H1 (cell line): ENCODE data around the gene CACNG1. TPM values are rescaled to one million over a fixed set of nuclear protein-coding genes. Genes with fewer than 3 reads are reported as not detected.

Experiments used
- CTCF ChIA-PET: fragments of 300-600 bp; sonication (Branson Sonifier 250); formaldehyde crosslinking; loops from one replicate; lab custom pipeline; 2021; ENCODE audit not compliant: partially characterized antibody; lab: Charles Lee
- POLR2A ChIA-PET: fragments of 300-600 bp; sonication (Branson Sonifier 250); formaldehyde crosslinking; loops from one replicate; lab custom pipeline; 2021; ENCODE audit warnings: inconsistent platforms; ENCODE audit not compliant: partially characterized antibody; lab: Charles Lee
- DNase-seq, 2 experiments: peaks; one replicate each; pipeline versions ENCODE4 v3.0.0 to v3.0.0-alpha.2; 2010 to 2022; ENCODE audit warnings: low spot score in 2 of 2, low read depth in 1 of 2, mixed read lengths in 1 of 2
- FAIRE-seq: peaks from 2 replicates; lab custom pipeline; 2011; peaks lifted over from hg19 to GRCh38; lab: Jason Lieb, UNC
- H2AFZ ChIP-seq: 2 replicates; pipeline ENCODE4 v1.8.1; 2012; ENCODE audit warnings: low read length, inconsistent platforms
- H2AK5ac ChIP-seq: 2 replicates; pipeline ENCODE4 v1.6.1; 2013; ENCODE audit warnings: low read depth, low read length
- H2BK120ac ChIP-seq: replicated peaks from 2 replicates; pipeline ENCODE3; 2013; ENCODE audit warnings: low read depth, low read length, inconsistent platforms
- H2BK12ac ChIP-seq: 2 replicates; pipeline ENCODE4 v1.6.1; 2013; ENCODE audit warnings: low read depth, low read length
- H2BK15ac ChIP-seq: 2 replicates; pipeline ENCODE4 v1.6.1; 2013; ENCODE audit warnings: low read length
- H2BK20ac ChIP-seq: 2 replicates; pipeline ENCODE4 v1.6.1; 2013; ENCODE audit warnings: low read length
- H2BK5ac ChIP-seq: 2 replicates; pipeline ENCODE4 v1.6.1; 2013; ENCODE audit warnings: low read depth, low read length
- H3K14ac ChIP-seq: 2 replicates; pipeline ENCODE4 v1.6.1; 2013; ENCODE audit warnings: inconsistent platforms; ENCODE audit not compliant: insufficient read length
- H3K18ac ChIP-seq: 2 replicates; pipeline ENCODE4 v1.6.1; 2013; ENCODE audit warnings: low read length; ENCODE audit errors: extremely low read depth
- H3K23ac ChIP-seq: 2 replicates; pipeline ENCODE4 v1.6.1; 2013; ENCODE audit warnings: inconsistent platforms; ENCODE audit not compliant: insufficient read length
- H3K23me2 ChIP-seq: 2 replicates; pipeline ENCODE4 v1.6.1; 2013; ENCODE audit warnings: low read depth, low read length
- H3K27ac ChIP-seq: 2 replicates; pipeline ENCODE4 v1.6.1; 2011; ENCODE audit warnings: low read depth, low read length, inconsistent platforms
- H3K27me3 ChIP-seq, 4 experiments: replicated peaks in 1 of 4; 1 replicate in 1 of 4; 2 replicates in 3 of 4; pipeline versions ENCODE4 v1.6.1 to v1.8.1; 2011 to 2013; ENCODE audit warnings: low read length in 3 of 4, mild to moderate bottlenecking in 3 of 4, inconsistent platforms in 2 of 4, mixed read lengths in 2 of 4, moderate library complexity in 1 of 4; ENCODE audit not compliant: control insufficient read depth in 3 of 4, insufficient read depth in 3 of 4; ENCODE audit errors: extremely low read depth in 1 of 4
- H3K36me3 ChIP-seq, 4 experiments: 2 replicates each; pipeline versions ENCODE4 v1.6.1 to v1.8.1; 2011 to 2013; ENCODE audit warnings: mild to moderate bottlenecking in 4 of 4, low read length in 3 of 4, moderate library complexity in 2 of 4, control low read depth in 1 of 4, inconsistent platforms in 1 of 4; ENCODE audit not compliant: insufficient read depth in 4 of 4, control insufficient read depth in 2 of 4
- H3K4ac ChIP-seq: replicated peaks from 2 replicates; pipeline ENCODE3; 2013; ENCODE audit warnings: low read length, low read depth, mixed read lengths, inconsistent platforms; ENCODE audit not compliant: insufficient read length
- H3K4me1 ChIP-seq, 4 experiments: replicated peaks in 1 of 4; 1 replicate in 1 of 4; 2 replicates in 3 of 4; pipeline versions ENCODE4 v1.6.1 to v1.8.1; 2011 to 2013; ENCODE audit warnings: low read length in 3 of 4, inconsistent platforms in 2 of 4, mixed read lengths in 1 of 4; ENCODE audit not compliant: insufficient read depth in 4 of 4, control insufficient read depth in 3 of 4
- H3K4me2 ChIP-seq, 2 experiments: 2 replicates each; pipeline versions ENCODE4 v1.6.1 to v1.8.1; 2011 to 2013; ENCODE audit warnings: low read depth in 2 of 2, low read length in 2 of 2, control low read depth in 1 of 2, inconsistent platforms in 1 of 2, mild to moderate bottlenecking in 1 of 2; ENCODE audit not compliant: insufficient read depth in 1 of 2
- H3K4me3 ChIP-seq, 4 experiments: fragments of 200-600, 300-600 bp in 1 of 4; sonication (generic), shearing (Covaris generic), sonication (Bioruptor Twin) in 1 of 4; 2 replicates each; pipeline versions ENCODE4 v1.5.1 to v1.8.1; 2011 to 2016; ENCODE audit warnings: low read length in 4 of 4, low read depth in 3 of 4, control low read depth in 2 of 4, inconsistent platforms in 2 of 4, mild to moderate bottlenecking in 2 of 4, mixed read lengths in 1 of 4, moderate library complexity in 1 of 4; ENCODE audit not compliant: insufficient read depth in 2 of 4; ENCODE audit errors: extremely low read depth in 1 of 4
- H3K56ac ChIP-seq: replicated peaks from 2 replicates; pipeline ENCODE3; 2013; ENCODE audit warnings: low read depth, mild to moderate bottlenecking, mixed read lengths, low read length, inconsistent platforms; ENCODE audit not compliant: insufficient read length
- H3K79me1 ChIP-seq: 2 replicates; pipeline ENCODE4 v1.6.1; 2013; ENCODE audit warnings: low read depth, low read length, control low read depth
- H3K79me2 ChIP-seq, 2 experiments: 2 replicates each; pipeline versions ENCODE4 v1.6.1 to v1.8.1; 2012 to 2013; ENCODE audit warnings: low read length in 2 of 2, mild to moderate bottlenecking in 2 of 2, inconsistent platforms in 1 of 2; ENCODE audit not compliant: insufficient read depth in 2 of 2, control insufficient read depth in 1 of 2
- H3K9ac ChIP-seq, 4 experiments: replicated peaks in 1 of 4; 1 replicate in 1 of 4; 2 replicates in 3 of 4; pipeline versions ENCODE4 v1.6.1 to v1.8.1; 2011 to 2013; ENCODE audit warnings: low read depth in 3 of 4, low read length in 3 of 4, control low read depth in 2 of 4, mild to moderate bottlenecking in 2 of 4, moderate library complexity in 2 of 4, inconsistent platforms in 1 of 4; ENCODE audit errors: extremely low read depth in 1 of 4
- H3K9me3 ChIP-seq, 2 experiments: 2 replicates each; pipeline versions ENCODE4 v1.6.1 to v1.8.1; 2012 to 2013; ENCODE audit warnings: mild to moderate bottlenecking in 2 of 2, moderate library complexity in 2 of 2, control low read depth in 1 of 2, inconsistent platforms in 1 of 2, low read depth in 1 of 2, low read length in 1 of 2, mixed read lengths in 1 of 2; ENCODE audit not compliant: insufficient read depth in 2 of 2
- H4K20me1 ChIP-seq, 2 experiments: replicated peaks in 1 of 2; 2 replicates each; pipeline versions ENCODE3 to v1.8.1; 2011 to 2013; ENCODE audit warnings: inconsistent platforms in 2 of 2, low read length in 2 of 2, mild to moderate bottlenecking in 1 of 2; ENCODE audit not compliant: insufficient read depth in 2 of 2, control insufficient read depth in 1 of 2
- H4K5ac ChIP-seq: 2 replicates; pipeline ENCODE4 v1.6.1; 2013; ENCODE audit warnings: low read length, low read depth, mixed read lengths, inconsistent platforms; ENCODE audit not compliant: insufficient read length
- H4K8ac ChIP-seq: 2 replicates; pipeline ENCODE4 v1.8.0; 2013; ENCODE audit warnings: mild to moderate bottlenecking, moderate library complexity, low read length, inconsistent platforms; ENCODE audit not compliant: insufficient read depth; ENCODE audit errors: extremely low read depth
- H4K91ac ChIP-seq: replicated peaks from 2 replicates; pipeline ENCODE3; 2013; ENCODE audit warnings: low read length, mixed read lengths, inconsistent platforms; ENCODE audit not compliant: insufficient read length
- TCF12 ChIP-seq: IDR thresholded peaks from 2 replicates; pipeline ENCODE4 v1.6.1; 2011; ENCODE audit warnings: low read depth, mild to moderate bottlenecking, low read length
- WGBS, 2 experiments: shearing (Covaris generic) in 1 of 2; methylation state at CpG; one replicate each; pipeline versions ENCODE4 v1.1.6 to v1.1.7; 2013 to 2015; ENCODE audit warnings: low lambda C conversion rate in 2 of 2, mixed read lengths in 2 of 2, inconsistent platforms in 1 of 2, low coverage in 1 of 2, missing lambda C conversion rate in 1 of 2; ENCODE audit not compliant: insufficient replicate concordance in 2 of 2, insufficient coverage in 1 of 2, insufficient read length in 1 of 2; ENCODE audit errors: extremely low coverage in 1 of 2, missing lambda C conversion rate in 1 of 2; 5-methylcytosine and 5-hydroxymethylcytosine counted together
- polyA plus RNA-seq, 7 experiments: library from polyadenylated mRNA; depleted of rRNA in 3 of 7; stranded (reverse) in 5 of 7; unstranded in 2 of 7; fragments of >200 nt in 5 of 7; fragments of 200-250 nt in 2 of 7; gene quantifications; 1 replicate in 5 of 7; 2 replicates in 1 of 7; 4 replicates in 1 of 7; pipeline versions ENCODE4 v1.2.1 to v1.2.3, GENCODE V29; 2011 to 2013; ENCODE audit warnings: missing spikeins in 2 of 7, mixed read lengths in 2 of 7
- total RNA-seq: library from RNA; stranded (reverse); fragmentation: NEBNext Ultra II Directional; extraction: Animal tissue kit (Norgen Biotek cat#: 25700); gene quantifications from 2 replicates; pipeline ENCODE4 v1.2.1, GENCODE V29; 2021

CACNG1 gene
- total and polyA plus RNA-seq, 2 of the 8 experiments (the other 6 are each of a cell fraction or from before 2014, with no cell fraction given) = not detected

GRCh38 chr17:67011527-67012175 lies 32.7 kb upstream of the CACNG1 start:
- H3K56ac ChIP-seq = no peak overlapping the region
- H3K4me1 ChIP-seq = no peaks in the 10 kb centered on the region; a peak in 1 of 7 replicates
- H3K9me3 ChIP-seq = no peaks in the 10 kb centered on the region
- no peaks in the 10 kb centered on the region for H3K23me2 ChIP-seq
- no peak overlapping the region for H3K27ac ChIP-seq
- no peak overlapping the region for H4K5ac ChIP-seq
- H3K18ac ChIP-seq = no peak overlapping the region
- no peaks in the 10 kb centered on the region for H3K36me3 ChIP-seq
- no peaks in the 10 kb centered on the region for H3K79me1 ChIP-seq
- TF ChIP-seq TCF12 = no peak
- TF ChIP-seq, all 59 proteins: peak for 0
- no peak overlapping the region for H3K9ac ChIP-seq
- H4K8ac ChIP-seq = no peak overlapping the region
- no peaks in the 10 kb centered on the region for H4K20me1 ChIP-seq
- no peak overlapping the region for H2AK5ac ChIP-seq
- H3K23ac ChIP-seq = no peak overlapping the region
- H2BK120ac ChIP-seq = no peak overlapping the region
- no peak overlapping the region for H2BK15ac ChIP-seq
- 85% methylated on average over 9 of the region's 9 CpGs; no CpG with 5 or more reads in 1 of the 2 experiments for WGBS, 2 experiments
- H3K27me3 ChIP-seq = no peaks in the 10 kb centered on the region
- no peak overlapping the region for H2BK12ac ChIP-seq
- no peak overlapping the region for H2BK20ac ChIP-seq
- no peaks in the 10 kb centered on the region for H3K79me2 ChIP-seq
- H2AFZ ChIP-seq = no peak overlapping the region
- H3K4me2 ChIP-seq = no peak overlapping the region
- no peak overlapping the region for H3K14ac ChIP-seq
- no peak overlapping the region for H3K4me3 ChIP-seq
- no peak overlapping the region for H2BK5ac ChIP-seq
- CTCF ChIA-PET = no interaction called here
- no peak overlapping the region for H3K4ac ChIP-seq
- FAIRE-seq (no peak), DNase-seq (no peak)
- H4K91ac ChIP-seq = no peak overlapping the region
- POLR2A ChIA-PET = no interaction called here
